Right atrium auricular region (tissue), 2 donors: ENCODE results near the gene PLXNB2. TPM values are rescaled to one million over a fixed set of nuclear protein-coding genes. Genes with fewer than 3 reads are reported as not detected.

Source experiments
- DNase-seq: peaks from one replicate; pipeline ENCODE4 v3.0.0-alpha.2; 2019; ENCODE audit warnings: low spot score
- H3K27ac ChIP-seq, 2 donors: fragments of 200-600 bp; sonication (generic); 1 replicate in 1 of 2; 2 replicates in 1 of 2; pipeline ENCODE4 v1.5.1; 2016 to 2019
- H3K27me3 ChIP-seq, 2 donors: fragments of 200-600 bp; sonication (generic); one replicate each; pipeline versions ENCODE4 v1.5.1 to v1.6.0; 2017 to 2019
- H3K36me3 ChIP-seq: fragments of 200-600 bp; sonication (generic); one replicate; pipeline ENCODE4 v1.5.1; 2016
- H3K4me1 ChIP-seq, 2 donors: fragments of 200-600 bp; sonication (generic); one replicate each; pipeline versions ENCODE4 v1.5.1 to v1.6.0; 2017 to 2019
- H3K4me3 ChIP-seq, 2 donors: fragments of 200-600 bp; sonication (generic); 1 replicate in 1 of 2; 2 replicates in 1 of 2; pipeline ENCODE4 v1.5.1; 2017 to 2019; ENCODE audit warnings: mild to moderate bottlenecking in 1 of 2, moderate library complexity in 1 of 2
- H3K9me3 ChIP-seq, 2 donors: fragments of 200-600 bp; sonication (generic); one replicate each; pipeline ENCODE4 v1.5.1; 2019
- CTCF ChIP-seq, 2 donors: fragments of 200-600 bp; sonication (generic); IDR thresholded peaks; one replicate each; pipeline ENCODE4 v1.5.1; 2019; ENCODE audit warnings: antibody characterized with exemption in 2 of 2
- total RNA-seq, 2 donors: library from RNA; depleted of rRNA; stranded (reverse); fragments of >200 nt; gene quantifications; one replicate each; pipeline ENCODE4 v1.1.0, GENCODE V29; 2016

The PLXNB2 gene
- total RNA-seq, 2 donors from 2014 or later: 60.3 to 92.8 TPM

- Histone ChIP-seq H3K4me1 (peaks cover 0 to 95% of the 10 kb centered on the region in 2 donors), H3K9me3 (no peaks in the 10 kb centered on the region), H3K4me3 (peak overlapping the region; percentile 26 to 50), H3K36me3 (no peaks in the 10 kb centered on the region), H3K27ac (peak overlapping the region; percentile 91 to 93), H3K27me3 (no peaks in the 10 kb centered on the region)
- no peak for TF ChIP-seq CTCF (IDR thresholded peaks at IDR 0.05)
- no peak for DNase-seq
These were observed 7.4 kb downstream of the PLXNB2 start for GRCh38 chr22:50299785-50300619.

GRCh38 chr22:50298937-50299784, 8.3 kb downstream of the PLXNB2 start:
- Histone ChIP-seq H3K4me3 (peak overlapping the region; percentile 26 to 50), H3K9me3 (no peaks in the 10 kb centered on the region), H3K27me3 (no peaks in the 10 kb centered on the region), H3K36me3 (no peaks in the 10 kb centered on the region), H3K4me1 (peaks cover 0 to 95% of the 10 kb centered on the region in 2 donors), H3K27ac (peak overlapping the region; percentile 91 to 93)
- DNase-seq: no peak
- peak in 1 of 2 donors; percentile 27 for TF ChIP-seq CTCF (IDR thresholded peaks at IDR 0.05)

GRCh38 chr22:50298266-50298637, 9.2 kb downstream of the PLXNB2 start:
- Histone ChIP-seq H3K27ac (peak overlapping the region; percentile 91 to 93), H3K27me3 (no peaks in the 10 kb centered on the region), H3K4me3 (no peak overlapping the region), H3K36me3 (no peaks in the 10 kb centered on the region), H3K9me3 (no peaks in the 10 kb centered on the region), H3K4me1 (peaks cover 0 to 95% of the 10 kb centered on the region in 2 donors)
- no peak for TF ChIP-seq CTCF (IDR thresholded peaks at IDR 0.05)
- DNase-seq: no peak

GRCh38 chr22:50297510-50298265, 9.8 kb downstream of the PLXNB2 start:
- Histone ChIP-seq H3K4me3 (no peak overlapping the region), H3K9me3 (no peaks in the 10 kb centered on the region), H3K27me3 (no peaks in the 10 kb centered on the region), H3K4me1 (peaks cover 0 to 95% of the 10 kb centered on the region in 2 donors), H3K27ac (peak overlapping the region; percentile 91 to 93), H3K36me3 (no peaks in the 10 kb centered on the region)
- TF ChIP-seq CTCF (IDR thresholded peaks at IDR 0.05): no peak
- no peak for DNase-seq

- no peak for DNase-seq
- H3K4me1 ChIP-seq: peaks cover 0 to 92% of the 10 kb centered on the region in 2 donors
- peak overlapping the region; percentile 91 to 93 for H3K27ac ChIP-seq
These were observed 10.6 kb downstream of the PLXNB2 start for GRCh38 chr22:50296658-50297490.

More at GRCh38 chr22:50296658-50297490, 10.6 kb downstream of the PLXNB2 start:
- Histone ChIP-seq H3K9me3 (no peaks in the 10 kb centered on the region), H3K27me3 (no peaks in the 10 kb centered on the region), H3K4me3 (no peak overlapping the region), H3K36me3 (no peaks in the 10 kb centered on the region)
- no peak for TF ChIP-seq CTCF (IDR thresholded peaks at IDR 0.05)
